ENCODE results near the gene PDE9A.

Gene PDE9A

GRCh38 chr21:42615924-42616323 lies 37.5 kb upstream of the PDE9A start:
- TF ChIP-seq CTCF (IDR thresholded peaks at IDR 0.05; ENCODE audit: insufficient read depth, low read length, poor library complexity, severe bottlenecking): no peak
- Histone ChIP-seq H3K36me3 (ENCODE audit: control insufficient read depth, insufficient read depth, low read length) (no peaks in the 10 kb centered on the region), H3K27me3 (replicated peaks; ENCODE audit: control insufficient read depth, insufficient read depth, low read length) (no peaks in the 10 kb centered on the region; the same call in 1 of the 2 replicates), H3K4me3 (replicated peaks; ENCODE audit: low read depth, low read length) (no peak overlapping the region)
- DNase-seq (ENCODE audit: extremely low read depth, insufficient read length): no peak

GRCh38 chr21:42616446-42616845 lies 37.0 kb upstream of the PDE9A start:
- DNase-seq (ENCODE audit: extremely low read depth, insufficient read length): no peak
- Histone ChIP-seq H3K27me3 (replicated peaks; ENCODE audit: control insufficient read depth, insufficient read depth, low read length) (no peaks in the 10 kb centered on the region; the same call in 1 of the 2 replicates), H3K4me3 (replicated peaks; ENCODE audit: low read depth, low read length) (no peak overlapping the region), H3K36me3 (ENCODE audit: control insufficient read depth, insufficient read depth, low read length) (no peaks in the 10 kb centered on the region)
- TF ChIP-seq CTCF (IDR thresholded peaks at IDR 0.05; ENCODE audit: insufficient read depth, low read length, poor library complexity, severe bottlenecking): no peak

DNA sequence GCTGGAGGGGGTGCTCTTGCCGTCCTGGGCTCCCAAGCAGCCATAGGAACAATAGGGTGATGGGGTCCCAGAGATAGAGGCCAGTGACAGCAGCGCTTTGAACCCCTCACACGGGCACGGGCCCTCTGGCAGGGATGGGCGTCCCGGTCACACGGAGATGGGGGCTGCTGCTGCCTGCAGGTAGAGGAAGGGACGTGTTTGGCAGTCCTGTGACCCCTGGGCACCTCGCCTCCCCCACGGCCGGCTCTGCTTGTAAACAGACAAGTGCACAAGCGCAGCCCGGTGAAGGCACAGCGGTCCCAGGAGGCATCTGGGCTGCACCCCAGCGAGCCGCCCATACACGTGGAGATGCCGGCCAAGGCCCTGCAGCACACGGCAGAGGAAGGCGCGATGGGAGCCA lies 36.5 kb upstream of the PDE9A start:
- no peak for TF ChIP-seq CTCF (IDR thresholded peaks at IDR 0.05; ENCODE audit: insufficient read depth, low read length, poor library complexity, severe bottlenecking)

DNA sequence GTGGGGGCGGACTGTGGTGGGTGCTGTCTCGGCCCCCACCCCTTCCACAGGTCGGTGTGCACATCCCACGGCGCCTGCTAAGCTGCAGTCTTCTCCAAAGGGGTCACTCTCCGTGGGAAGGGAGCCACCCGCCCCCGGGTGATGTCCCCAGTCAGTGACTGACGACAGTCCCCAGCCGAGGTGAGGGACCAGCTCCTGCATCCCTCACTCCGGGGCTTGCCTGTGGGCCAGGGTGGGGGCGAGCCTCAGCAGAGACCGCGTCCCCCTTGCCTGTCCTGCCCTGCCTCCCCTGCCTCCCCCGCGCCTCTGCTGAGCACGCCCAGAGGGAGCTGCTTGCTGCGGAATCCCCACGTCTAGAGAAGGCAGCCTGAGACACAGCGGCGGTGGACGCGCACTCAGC lies 35.9 kb upstream of the PDE9A start:
- Histone ChIP-seq H3K27me3 (replicated peaks; ENCODE audit: control insufficient read depth, insufficient read depth, low read length) (no peaks in the 10 kb centered on the region; the same call in 1 of the 2 replicates), H3K4me3 (replicated peaks; ENCODE audit: low read depth, low read length) (no peak overlapping the region), H3K36me3 (ENCODE audit: control insufficient read depth, insufficient read depth, low read length) (no peaks in the 10 kb centered on the region)
- no peak for TF ChIP-seq CTCF (IDR thresholded peaks at IDR 0.05; ENCODE audit: insufficient read depth, low read length, poor library complexity, severe bottlenecking)
- no peak for DNase-seq (ENCODE audit: extremely low read depth, insufficient read length)

More for the DNA sequence above, 36.5 kb upstream of the PDE9A start:
- no peaks in the 10 kb centered on the region; the same call in 1 of the 2 replicates for H3K27me3 ChIP-seq (replicated peaks; ENCODE audit: control insufficient read depth, insufficient read depth, low read length)
- no peak overlapping the region for H3K4me3 ChIP-seq (replicated peaks; ENCODE audit: low read depth, low read length)
- no peak for DNase-seq (ENCODE audit: extremely low read depth, insufficient read length)
- H3K36me3 ChIP-seq (ENCODE audit: control insufficient read depth, insufficient read depth, low read length): no peaks in the 10 kb centered on the region

GRCh38 chr21:42618707-42619102 lies 34.7 kb upstream of the PDE9A start:
- DNase-seq (ENCODE audit: extremely low read depth, insufficient read length): no peak
- no peaks in the 10 kb centered on the region for H3K36me3 ChIP-seq (ENCODE audit: control insufficient read depth, insufficient read depth, low read length)
- TF ChIP-seq CTCF (IDR thresholded peaks at IDR 0.05; ENCODE audit: insufficient read depth, low read length, poor library complexity, severe bottlenecking): no peak
- H3K4me3 ChIP-seq (replicated peaks; ENCODE audit: low read depth, low read length): no peak overlapping the region
- no peaks in the 10 kb centered on the region; the same call in 1 of the 2 replicates for H3K27me3 ChIP-seq (replicated peaks; ENCODE audit: control insufficient read depth, insufficient read depth, low read length)

DNA sequence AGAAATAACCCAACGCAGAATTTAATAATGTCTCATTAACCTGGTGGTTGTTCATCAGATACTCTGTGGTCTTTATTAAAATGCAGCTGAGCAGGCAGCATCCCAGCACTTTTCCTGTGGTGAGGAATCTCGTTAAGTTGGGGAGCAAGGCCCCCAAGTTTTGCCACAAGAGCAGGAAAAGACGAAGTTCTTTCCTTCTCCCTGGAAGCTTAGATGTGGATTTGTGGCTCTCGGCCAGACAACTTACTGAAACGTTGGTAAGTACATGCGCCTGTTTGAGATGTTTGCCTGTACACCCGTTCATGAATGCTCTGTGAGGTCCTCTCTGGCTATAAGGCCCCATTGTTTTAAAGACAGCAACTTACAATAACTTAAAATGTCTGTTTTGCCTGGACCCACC lies 34.3 kb upstream of the PDE9A start:
- H3K36me3 ChIP-seq (ENCODE audit: control insufficient read depth, insufficient read depth, low read length): no peaks in the 10 kb centered on the region
- no peaks in the 10 kb centered on the region; the same call in 1 of the 2 replicates for H3K27me3 ChIP-seq (replicated peaks; ENCODE audit: control insufficient read depth, insufficient read depth, low read length)
- TF ChIP-seq CTCF (IDR thresholded peaks at IDR 0.05; ENCODE audit: insufficient read depth, low read length, poor library complexity, severe bottlenecking): no peak
- no peak overlapping the region for H3K4me3 ChIP-seq (replicated peaks; ENCODE audit: low read depth, low read length)
- no peak for DNase-seq (ENCODE audit: extremely low read depth, insufficient read length)
